IPS-18a (cell line): ENCODE data around the gene UNC5B.

Source experiments
- H3K27ac ChIP-seq: one replicate; pipeline ENCODE4 v1.5.1; 2013; ENCODE audit warnings: low read length
- H3K27me3 ChIP-seq: one replicate; pipeline ENCODE4 v1.6.1; 2013; ENCODE audit warnings: mild to moderate bottlenecking, low read length; ENCODE audit not compliant: control insufficient read depth, insufficient read depth
- H3K36me3 ChIP-seq: one replicate; pipeline ENCODE4 v1.6.1; 2013; ENCODE audit warnings: low read depth, low read length; ENCODE audit not compliant: control insufficient read depth
- H3K4me1 ChIP-seq: one replicate; pipeline ENCODE4 v1.6.1; 2013; ENCODE audit warnings: low read depth, low read length; ENCODE audit not compliant: control insufficient read depth
- H3K4me3 ChIP-seq: one replicate; pipeline ENCODE4 v1.5.1; 2013; ENCODE audit warnings: low read length
- H3K9ac ChIP-seq: one replicate; pipeline ENCODE4 v1.6.1; 2013; ENCODE audit warnings: mild to moderate bottlenecking, low read length, moderate library complexity
- H3K9me3 ChIP-seq: one replicate; pipeline ENCODE4 v1.6.1; 2013; ENCODE audit warnings: low read depth, low read length; ENCODE audit not compliant: control insufficient read depth

The UNC5B gene

GRCh38 chr10:71331736-71332135, 119.4 kb downstream of the UNC5B start:
- peaks cover 8% of the 10 kb centered on the region for H3K4me1 ChIP-seq
- H3K9me3 ChIP-seq, result no peaks in the 10 kb centered on the region
- H3K27me3 ChIP-seq, result no peaks in the 10 kb centered on the region
- H3K27ac ChIP-seq, result no peak overlapping the region
- no peak overlapping the region for H3K9ac ChIP-seq
- no peaks in the 10 kb centered on the region for H3K36me3 ChIP-seq
- no peak overlapping the region for H3K4me3 ChIP-seq

- no peaks in the 10 kb centered on the region for H3K36me3 ChIP-seq
- no peak overlapping the region for H3K27ac ChIP-seq
- H3K4me3 ChIP-seq, result no peak overlapping the region
- no peaks in the 10 kb centered on the region for H3K9me3 ChIP-seq
- H3K27me3 ChIP-seq, result no peaks in the 10 kb centered on the region
- H3K9ac ChIP-seq, result no peak overlapping the region
- H3K4me1 ChIP-seq, result peaks cover 16% of the 10 kb centered on the region
These were observed 120.1 kb downstream of the UNC5B start for GRCh38 chr10:71332466-71332865.

GRCh38 chr10:71333129-71333887, 120.9 kb downstream of the UNC5B start:
- H3K9ac ChIP-seq, result no peak overlapping the region
- no peak overlapping the region for H3K4me3 ChIP-seq
- no peaks in the 10 kb centered on the region for H3K9me3 ChIP-seq
- H3K4me1 ChIP-seq, result peaks cover 18% of the 10 kb centered on the region
- H3K27me3 ChIP-seq, result no peaks in the 10 kb centered on the region
- H3K36me3 ChIP-seq, result no peaks in the 10 kb centered on the region
- H3K27ac ChIP-seq, result no peak overlapping the region

- H3K27ac ChIP-seq, result no peak overlapping the region
- no peaks in the 10 kb centered on the region for H3K36me3 ChIP-seq
- no peaks in the 10 kb centered on the region for H3K9me3 ChIP-seq
- H3K4me3 ChIP-seq, result no peak overlapping the region
- H3K9ac ChIP-seq, result no peak overlapping the region
- H3K27me3 ChIP-seq, result no peaks in the 10 kb centered on the region
- H3K4me1 ChIP-seq, result peaks cover 18% of the 10 kb centered on the region
These were observed 121.9 kb downstream of the UNC5B start for GRCh38 chr10:71334221-71334791.

- no peaks in the 10 kb centered on the region for H3K36me3 ChIP-seq
- H3K27me3 ChIP-seq, result no peaks in the 10 kb centered on the region
- peaks cover 18% of the 10 kb centered on the region for H3K4me1 ChIP-seq
- no peak overlapping the region for H3K4me3 ChIP-seq
- no peak overlapping the region for H3K9ac ChIP-seq
- H3K27ac ChIP-seq, result no peak overlapping the region
- H3K9me3 ChIP-seq, result no peaks in the 10 kb centered on the region
These were observed 122.9 kb downstream of the UNC5B start for GRCh38 chr10:71335173-71335708.

- H3K4me3 ChIP-seq, result no peak overlapping the region
- H3K9ac ChIP-seq, result no peak overlapping the region
- no peaks in the 10 kb centered on the region for H3K9me3 ChIP-seq
These were observed 124.3 kb downstream of the UNC5B start for GRCh38 chr10:71336632-71337031.

GRCh38 chr10:71337219-71337701, 124.9 kb downstream of the UNC5B start:
- no peaks in the 10 kb centered on the region for H3K36me3 ChIP-seq
- H3K9ac ChIP-seq, result no peak overlapping the region
- no peaks in the 10 kb centered on the region for H3K9me3 ChIP-seq
- no peak overlapping the region for H3K27ac ChIP-seq
- peaks cover 22% of the 10 kb centered on the region for H3K4me1 ChIP-seq
- H3K4me3 ChIP-seq, result no peak overlapping the region
- H3K27me3 ChIP-seq, result no peaks in the 10 kb centered on the region

More at GRCh38 chr10:71336632-71337031, 124.3 kb downstream of the UNC5B start:
- Histone ChIP-seq H3K4me1 (peaks cover 18% of the 10 kb centered on the region), H3K36me3 (no peaks in the 10 kb centered on the region), H3K27ac (no peak overlapping the region), H3K27me3 (no peaks in the 10 kb centered on the region)

- no peak overlapping the region for H3K4me3 ChIP-seq
- no peaks in the 10 kb centered on the region for H3K27me3 ChIP-seq
- no peak overlapping the region for H3K27ac ChIP-seq
- H3K4me1 ChIP-seq, result peaks cover 35% of the 10 kb centered on the region
- H3K9ac ChIP-seq, result no peak overlapping the region
- no peaks in the 10 kb centered on the region for H3K9me3 ChIP-seq
- H3K36me3 ChIP-seq, result no peaks in the 10 kb centered on the region
These were observed 126.5 kb downstream of the UNC5B start for GRCh38 chr10:71338728-71339495.

GRCh38 chr10:71339796-71340589, 127.6 kb downstream of the UNC5B start:
- H3K4me1 ChIP-seq, result peaks cover 45% of the 10 kb centered on the region

GRCh38 chr10:71342573-71343391, 130.4 kb downstream of the UNC5B start:
- Histone ChIP-seq H3K27me3 (no peaks in the 10 kb centered on the region), H3K27ac (no peak overlapping the region), H3K9me3 (no peaks in the 10 kb centered on the region), H3K4me1 (peaks cover 39% of the 10 kb centered on the region), H3K4me3 (no peak overlapping the region), H3K36me3 (no peaks in the 10 kb centered on the region), H3K9ac (no peak overlapping the region)

More at GRCh38 chr10:71339796-71340589, 127.6 kb downstream of the UNC5B start:
- Histone ChIP-seq H3K9me3 (no peaks in the 10 kb centered on the region), H3K27ac (no peak overlapping the region), H3K36me3 (no peaks in the 10 kb centered on the region), H3K9ac (no peak overlapping the region), H3K27me3 (no peaks in the 10 kb centered on the region), H3K4me3 (no peak overlapping the region)
